Adrenal gland (tissue), 5 donors: Measurements from ENCODE around the gene CLEC4G.

Experiments used
- CTCF ChIP-seq, 6 experiments: fragments of 450-650 bp in 4 of 6; fragments of 200-600 bp in 2 of 6; sonication (generic) in 1 of 6; IDR thresholded peaks; 1 replicate in 5 of 6; 2 replicates in 1 of 6; pipeline versions ENCODE4 v1.5.1 to v1.8.0; 2016 to 2021; ENCODE audit warnings: antibody characterized with exemption in 6 of 6, mild to moderate bottlenecking in 2 of 6, moderate library complexity in 1 of 6
- POLR2A ChIP-seq, 2 donors: fragments of 450-650 bp; IDR thresholded peaks; one replicate each; pipeline ENCODE4 v1.6.1; 2017; ENCODE audit warnings: antibody characterized with exemption in 2 of 2, mild to moderate bottlenecking in 2 of 2, moderate library complexity in 1 of 2
- donor health status: DM: no; HTN: no; CAD: no.

- TF ChIP-seq CTCF (IDR thresholded peaks at IDR 0.05), result no peak
- no peak for TF ChIP-seq POLR2A (IDR thresholded peaks at IDR 0.05)
Observed at GRCh38 chr19:7744871-7745650, 13.2 kb upstream of the CLEC4G start.
